Measurements from ENCODE around the gene PKP4. TPM values are rescaled to one million over a fixed set of nuclear protein-coding genes. Genes with fewer than 3 reads are reported as not detected.

PKP4 gene
- total and polyA plus RNA-seq, 2 donors (not counting 1 experiment from before 2014, with no cell fraction given), result 2.0 to 13.3 TPM

DNA sequence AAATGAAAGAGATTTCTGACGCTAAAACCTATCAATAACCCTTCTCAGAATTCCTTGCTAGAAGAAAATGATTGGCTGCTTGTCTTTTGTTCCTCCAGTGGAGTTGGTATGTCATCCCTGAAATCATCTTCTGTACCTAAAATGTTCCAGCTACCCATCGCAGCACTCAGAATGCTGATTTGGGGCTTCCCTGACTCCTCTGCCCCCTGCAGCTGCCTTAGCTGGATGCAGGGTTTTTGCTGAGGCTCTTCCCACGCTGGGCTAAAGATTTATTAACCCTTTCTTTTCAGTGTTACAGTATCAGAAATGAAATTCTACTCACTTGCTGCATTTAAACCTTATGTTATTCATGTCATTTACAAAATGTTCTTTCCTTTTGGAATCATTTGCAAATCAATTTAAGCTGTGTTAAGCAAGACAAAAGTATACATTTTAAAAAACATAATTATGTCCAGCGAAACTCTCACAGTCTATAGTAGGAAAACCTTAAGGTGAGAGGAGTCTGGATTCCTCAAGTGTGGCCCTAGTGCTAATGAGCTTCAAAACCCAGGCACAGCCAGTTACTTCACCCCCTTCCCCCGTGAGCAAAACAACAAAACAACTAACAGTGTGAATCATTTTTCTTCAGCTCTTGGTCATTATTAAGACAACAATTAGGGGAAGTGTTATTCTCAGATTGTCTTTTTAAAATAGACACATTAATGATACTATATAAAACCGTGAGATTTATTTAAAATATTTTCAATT, 32.8 kb downstream of the PKP4 start:
- no peak overlapping the region for H2AFZ ChIP-seq (ENCODE audit: insufficient read depth, low read depth, low read length, poor library complexity, severe bottlenecking)
- H3K27ac ChIP-seq (ENCODE audit: low read length in 2 of 2), result no peak overlapping the region
- no peaks in the 10 kb centered on the region for H3K36me3 ChIP-seq (replicated peaks in 1 of 2; ENCODE audit: control extremely low read depth in 1 of 2, control insufficient read depth in 1 of 2, extremely low read depth in 1 of 2, insufficient read depth in 2 of 2, low read length in 1 of 2)
- Mint-ChIP-seq H3K4me3 (no peak overlapping the region), H3K27me3 (no peaks in the 10 kb centered on the region), H3K27ac (no peak overlapping the region), H3K4me1 (no peaks in the 10 kb centered on the region), H3K9me3 (ENCODE audit: insufficient read depth) (no peaks in the 10 kb centered on the region)
- ChIA-PET CTCF (no interaction called here), POLR2A (no interaction called here)
- no peak for DNase-seq
- no peaks in the 10 kb centered on the region for H3K9me3 ChIP-seq (ENCODE audit: control extremely low read depth in 1 of 3, control insufficient read depth in 2 of 3, insufficient read depth in 1 of 3, low read length in 2 of 3)
- WGBS (ENCODE audit: insufficient coverage), result 100% methylated on average over 1 of the region's 6 CpGs
- intact Hi-C loops (cut with micrococcal nuclease), result no loop called here
- no peaks in the 10 kb centered on the region for H3K79me2 ChIP-seq (ENCODE audit: control insufficient read depth, insufficient read depth, low read length)
- H3K4me2 ChIP-seq (replicated peaks; ENCODE audit: low read depth, low read length, poor library complexity, severe bottlenecking), result no peak overlapping the region
- TF ChIP-seq, protein P1, sequence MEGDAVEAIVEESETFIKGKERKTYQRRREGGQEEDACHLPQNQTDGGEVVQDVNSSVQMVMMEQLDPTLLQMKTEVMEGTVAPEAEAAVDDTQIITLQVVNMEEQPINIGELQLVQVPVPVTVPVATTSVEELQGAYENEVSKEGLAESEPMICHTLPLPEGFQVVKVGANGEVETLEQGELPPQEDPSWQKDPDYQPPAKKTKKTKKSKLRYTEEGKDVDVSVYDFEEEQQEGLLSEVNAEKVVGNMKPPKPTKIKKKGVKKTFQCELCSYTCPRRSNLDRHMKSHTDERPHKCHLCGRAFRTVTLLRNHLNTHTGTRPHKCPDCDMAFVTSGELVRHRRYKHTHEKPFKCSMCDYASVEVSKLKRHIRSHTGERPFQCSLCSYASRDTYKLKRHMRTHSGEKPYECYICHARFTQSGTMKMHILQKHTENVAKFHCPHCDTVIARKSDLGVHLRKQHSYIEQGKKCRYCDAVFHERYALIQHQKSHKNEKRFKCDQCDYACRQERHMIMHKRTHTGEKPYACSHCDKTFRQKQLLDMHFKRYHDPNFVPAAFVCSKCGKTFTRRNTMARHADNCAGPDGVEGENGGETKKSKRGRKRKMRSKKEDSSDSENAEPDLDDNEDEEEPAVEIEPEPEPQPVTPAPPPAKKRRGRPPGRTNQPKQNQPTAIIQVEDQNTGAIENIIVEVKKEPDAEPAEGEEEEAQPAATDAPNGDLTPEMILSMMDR (IDR thresholded peaks at IDR 0.05), result no peak
- TF ChIP-seq EZH2 (IDR thresholded peaks at IDR 0.05; ENCODE audit: borderline replicate concordance, insufficient read depth, low read depth, low read length, poor library complexity, severe bottlenecking), result no peak
- H3K4me1 ChIP-seq (ENCODE audit: control insufficient read depth in 2 of 2, insufficient read depth in 2 of 2, low read length in 2 of 2), result no peaks in the 10 kb centered on the region
- no peak overlapping the region for H3K4me3 ChIP-seq (ENCODE audit: control extremely low read depth in 1 of 5, extremely low read depth in 1 of 5, insufficient read depth in 1 of 5, low read depth in 2 of 5, low read length in 4 of 5)
- H3K27me3 ChIP-seq (replicated peaks in 1 of 4; ENCODE audit: control extremely low read depth in 1 of 4, control insufficient read depth in 3 of 4, insufficient read depth in 4 of 4, low read length in 3 of 4), result no peaks in the 10 kb centered on the region
- no peak overlapping the region for H3K9ac ChIP-seq (ENCODE audit: low read length)
- H4K20me1 ChIP-seq (ENCODE audit: control insufficient read depth, insufficient read depth, low read length, poor library complexity, severe bottlenecking), result no peaks in the 10 kb centered on the region
- ATAC-seq (ENCODE audit: low read depth), result no peak

- H4K20me1 ChIP-seq (ENCODE audit: control insufficient read depth, insufficient read depth, low read length, poor library complexity, severe bottlenecking), result no peaks in the 10 kb centered on the region
- no peak overlapping the region for H3K4me3 ChIP-seq (ENCODE audit: control extremely low read depth in 1 of 5, extremely low read depth in 1 of 5, insufficient read depth in 1 of 5, low read depth in 2 of 5, low read length in 4 of 5)
- Mint-ChIP-seq H3K27ac (no peak overlapping the region), H3K9me3 (ENCODE audit: insufficient read depth) (no peaks in the 10 kb centered on the region), H3K4me3 (no peak overlapping the region), H3K27me3 (no peaks in the 10 kb centered on the region), H3K4me1 (no peaks in the 10 kb centered on the region)
- ChIA-PET POLR2A (no interaction called here), CTCF (no interaction called here)
- DNase-seq (no peak), ATAC-seq (ENCODE audit: low read depth) (no peak)
- H3K4me1 ChIP-seq (ENCODE audit: control insufficient read depth in 2 of 2, insufficient read depth in 2 of 2, low read length in 2 of 2), result no peaks in the 10 kb centered on the region
- H3K9me3 ChIP-seq (ENCODE audit: control extremely low read depth in 1 of 3, control insufficient read depth in 2 of 3, insufficient read depth in 1 of 3, low read length in 2 of 3), result no peaks in the 10 kb centered on the region
- TF ChIP-seq, protein P1 (IDR thresholded peaks at IDR 0.05), result no peak
- TF ChIP-seq EZH2 (IDR thresholded peaks at IDR 0.05; ENCODE audit: borderline replicate concordance, insufficient read depth, low read depth, low read length, poor library complexity, severe bottlenecking), result no peak
- H3K36me3 ChIP-seq (replicated peaks in 1 of 2; ENCODE audit: control extremely low read depth in 1 of 2, control insufficient read depth in 1 of 2, extremely low read depth in 1 of 2, insufficient read depth in 2 of 2, low read length in 1 of 2), result no peaks in the 10 kb centered on the region
- H3K9ac ChIP-seq (ENCODE audit: low read length), result no peak overlapping the region
- intact Hi-C loops (cut with micrococcal nuclease), result no loop called here
- no peak overlapping the region for H3K4me2 ChIP-seq (replicated peaks; ENCODE audit: low read depth, low read length, poor library complexity, severe bottlenecking)
- no peak overlapping the region for H3K27ac ChIP-seq (ENCODE audit: low read length in 2 of 2)
- H3K79me2 ChIP-seq (ENCODE audit: control insufficient read depth, insufficient read depth, low read length), result no peaks in the 10 kb centered on the region
- no peak overlapping the region for H2AFZ ChIP-seq (ENCODE audit: insufficient read depth, low read depth, low read length, poor library complexity, severe bottlenecking)
- no peaks in the 10 kb centered on the region for H3K27me3 ChIP-seq (replicated peaks in 1 of 4; ENCODE audit: control extremely low read depth in 1 of 4, control insufficient read depth in 3 of 4, insufficient read depth in 4 of 4, low read length in 3 of 4)
- WGBS (ENCODE audit: insufficient coverage), result 96% methylated on average over 4 of the region's 4 CpGs
These were observed 34.3 kb downstream of the PKP4 start for GRCh38 chr2:158491072-158491471.
